GM12864 (cell line): ENCODE data around the gene GRWD1.

ENCODE experiments used
- DNase-seq: peaks from one replicate; pipeline ENCODE4 v3.0.0-alpha.2; 2011; ENCODE audit warnings: low read depth
- H3K4me3 ChIP-seq: 2 replicates; pipeline ENCODE4 v1.5.1; 2011; ENCODE audit warnings: mild to moderate bottlenecking, low read depth, low read length, control low read depth
- CTCF ChIP-seq: IDR thresholded peaks from 2 replicates; pipeline ENCODE4 v1.5.1; 2011; ENCODE audit warnings: low read depth, mild to moderate bottlenecking, moderate library complexity, low read length, control low read depth, inconsistent platforms; ENCODE audit errors: missing control alignments

The GRWD1 gene

GRCh38 chr19:48443256-48443655 lies 2.5 kb upstream of the GRWD1 start:
- no peak for DNase-seq
- H3K4me3 ChIP-seq: no peak overlapping the region
- TF ChIP-seq CTCF: no peak

- 0 out of 2 replicates have a peak overlapping the region, but pooled peaks have one; percentile 89 for H3K4me3 ChIP-seq
- DNase-seq: no peak
- TF ChIP-seq CTCF: no peak
Measured at GRCh38 chr19:48443731-48444128, 2.1 kb upstream of the GRWD1 start.

GRCh38 chr19:48444129-48444935 lies 1.5 kb upstream of the GRWD1 start:
- no peak for TF ChIP-seq CTCF
- H3K4me3 ChIP-seq: peak overlapping the region; percentile 89
- no peak for DNase-seq

- TF ChIP-seq CTCF: no peak
- H3K4me3 ChIP-seq: peak overlapping the region; percentile 89
- no peak for DNase-seq
Measured at GRCh38 chr19:48444936-48445200, 915 bp upstream of the GRWD1 start.

- peak; percentile 42 for TF ChIP-seq CTCF
- H3K4me3 ChIP-seq: peak overlapping the region; percentile 89
- DNase-seq: no peak
Measured at GRCh38 chr19:48445256-48445605, 552 bp upstream of the GRWD1 start.

- no peak for DNase-seq
- TF ChIP-seq CTCF: no peak
- peak overlapping the region; percentile 89 for H3K4me3 ChIP-seq
Measured at GRCh38 chr19:48446579-48446978, 796 bp downstream of the GRWD1 start.

GRCh38 chr19:48448563-48448962 lies 2.8 kb downstream of the GRWD1 start:
- no peak overlapping the region for H3K4me3 ChIP-seq
- no peak for DNase-seq
- no peak for TF ChIP-seq CTCF
